Thyroid gland (tissue), 4 donors: ENCODE results near the gene CPE. TPM values are rescaled to one million over a fixed set of nuclear protein-coding genes. Genes with fewer than 3 reads are reported as not detected.

Experiments
- DNase-seq, 2 donors: peaks; one replicate each; pipeline ENCODE4 v3.0.0-alpha.2; 2019
- H3K27ac ChIP-seq, 3 donors: fragments of 200-600 bp; sonication (generic); 1 replicate in 2 of 3; 2 replicates in 1 of 3; pipeline ENCODE4 v1.5.1; 2016 to 2019; ENCODE audit warnings: mild to moderate bottlenecking in 1 of 3, moderate library complexity in 1 of 3
- H3K27me3 ChIP-seq: fragments of 200-600 bp; sonication (generic); one replicate; pipeline ENCODE4 v1.5.1; 2019
- H3K36me3 ChIP-seq, 2 donors: fragments of 200-600 bp; sonication (generic); one replicate each; pipeline ENCODE4 v1.5.1; 2016 to 2019
- H3K4me1 ChIP-seq, 2 donors: fragments of 200-600 bp; sonication (generic); one replicate each; pipeline ENCODE4 v1.5.1; 2017 to 2019
- H3K4me3 ChIP-seq, 3 donors: fragments of 200-600 bp; sonication (generic); replicated peaks in 1 of 3; 1 replicate in 2 of 3; 2 replicates in 1 of 3; pipeline ENCODE4 v1.5.1; 2016; ENCODE audit warnings: mild to moderate bottlenecking in 1 of 3
- H3K9me3 ChIP-seq: fragments of 200-600 bp; sonication (generic); one replicate; pipeline ENCODE4 v1.5.1; 2017
- CTCF ChIP-seq, 6 experiments: fragments of 200-600 bp in 3 of 6; fragments of 450-650 bp in 3 of 6; sonication (generic) in 3 of 6; IDR thresholded peaks; one replicate each; pipeline ENCODE4 v1.5.1; 2016 to 2019; ENCODE audit warnings: antibody characterized with exemption in 6 of 6, mild to moderate bottlenecking in 2 of 6, inconsistent platforms in 1 of 6, moderate library complexity in 1 of 6
- POLR2A ChIP-seq, 2 donors: fragments of 450-650 bp; IDR thresholded peaks; one replicate each; pipeline ENCODE4 v1.6.1; 2017; ENCODE audit warnings: antibody characterized with exemption in 2 of 2, mild to moderate bottlenecking in 2 of 2, moderate library complexity in 1 of 2
- WGBS, 2 donors: methylation state at CpG; one replicate each; pipeline ENCODE4 v1.1.5; 2017; 5-methylcytosine and 5-hydroxymethylcytosine counted together
- intact Hi-C: fragments of 100-400 bp; cut with DNase I; formaldehyde crosslinking; loops from one replicate; pipeline ENCODE4 v1.15.1; 2023
- total RNA-seq, 4 donors: library from RNA; depleted of rRNA; stranded (reverse); fragments of >200 nt; gene quantifications; one replicate each; pipeline ENCODE4 v1.2.3, GENCODE V29; 2016

Gene CPE
- total RNA-seq = 100 to 1,000 TPM; 159 to 334 (median 309) TPM

GRCh38 chr4:165378745-165379677 is at the start of gene CPE:
TSS of gene CPE (plus strand) at chr4:165379008. CDS start at chr4:165379222, 214 bp downstream.
- Histone ChIP-seq H3K4me1 (peaks cover 7 to 8% of the 10 kb centered on the region in 2 donors), H3K9me3 (no peaks in the 10 kb centered on the region), H3K27me3 (no peaks in the 10 kb centered on the region), H3K27ac (peak within 1 kb of the TSS; percentile 56 to 84 (median 72)), H3K36me3 (no peaks in the 10 kb centered on the region), H3K4me3 (peak within 1 kb of the TSS; percentile 40 to 68 (median 43))
- TF ChIP-seq POLR2A (IDR thresholded peaks at IDR 0.05) (peak; percentile 38 to 95), CTCF (IDR thresholded peaks at IDR 0.05) (peak in 5 of 6 experiments; percentile 54 to 72 (median 63))
- 1 to 2% methylated on average over 33 to 36 of the region's 82 CpGs for WGBS, 2 donors
- intact Hi-C loops = no loop called here
- peak; percentile 91 to 94 for DNase-seq

GRCh38 chr4:165330071-165330470 is 48.7 kb upstream of the CPE start:
- no peak overlapping the region for H3K27ac ChIP-seq
- TF ChIP-seq CTCF (IDR thresholded peaks at IDR 0.05) = no peak
- no peak for TF ChIP-seq POLR2A (IDR thresholded peaks at IDR 0.05)
- 95 to 98% methylated on average over 2 of the region's 2 CpGs for WGBS, 2 donors
- no peak overlapping the region for H3K4me3 ChIP-seq
- no peaks in the 10 kb centered on the region for H3K36me3 ChIP-seq
- H3K27me3 ChIP-seq = no peaks in the 10 kb centered on the region
- DNase-seq = no peak
- intact Hi-C loops = no loop called here
- peaks cover 6 to 11% of the 10 kb centered on the region in 2 donors for H3K4me1 ChIP-seq
- H3K9me3 ChIP-seq = no peaks in the 10 kb centered on the region

GRCh38 chr4:165330666-165331065 is 48.1 kb upstream of the CPE start:
- Histone ChIP-seq H3K4me3 (no peak overlapping the region), H3K27ac (no peak overlapping the region), H3K36me3 (no peaks in the 10 kb centered on the region), H3K4me1 (peaks cover 6 to 9% of the 10 kb centered on the region in 2 donors), H3K9me3 (no peaks in the 10 kb centered on the region), H3K27me3 (no peaks in the 10 kb centered on the region)
- intact Hi-C loops = no loop called here
- TF ChIP-seq CTCF (IDR thresholded peaks at IDR 0.05) (no peak), POLR2A (IDR thresholded peaks at IDR 0.05) (no peak)
- DNase-seq = no peak
- WGBS, 2 donors = 93 to 95% methylated on average over 5 of the region's 5 CpGs

GRCh38 chr4:165331359-165331758 is 47.4 kb upstream of the CPE start:
- TF ChIP-seq POLR2A (IDR thresholded peaks at IDR 0.05) (no peak), CTCF (IDR thresholded peaks at IDR 0.05) (no peak)
- H3K36me3 ChIP-seq = no peaks in the 10 kb centered on the region
- intact Hi-C loops = no loop called here
- no peaks in the 10 kb centered on the region for H3K27me3 ChIP-seq
- no peak overlapping the region for H3K27ac ChIP-seq
- 88 to 95% methylated on average over 1 of the region's 1 CpG for WGBS, 2 donors
- no peak for DNase-seq
- no peaks in the 10 kb centered on the region for H3K9me3 ChIP-seq
- H3K4me3 ChIP-seq = no peak overlapping the region
- H3K4me1 ChIP-seq = peaks cover 2 to 6% of the 10 kb centered on the region in 2 donors

GRCh38 chr4:165331823-165332222 is 47.0 kb upstream of the CPE start:
- Histone ChIP-seq H3K27ac (no peak overlapping the region), H3K27me3 (no peaks in the 10 kb centered on the region), H3K4me3 (no peak overlapping the region), H3K9me3 (no peaks in the 10 kb centered on the region), H3K4me1 (peaks cover 0 to 6% of the 10 kb centered on the region in 2 donors), H3K36me3 (no peaks in the 10 kb centered on the region)
- TF ChIP-seq POLR2A (IDR thresholded peaks at IDR 0.05) = no peak
- no peak for TF ChIP-seq CTCF (IDR thresholded peaks at IDR 0.05)
- DNase-seq = no peak
- intact Hi-C loops = no loop called here
- WGBS, 2 donors = 89 to 91% methylated on average over 10 of the region's 10 CpGs
